GM19395 (cell line): ENCODE data around the gene ACSM5.
"Not testable (repeated sequence)": the region's sequence is repeated elsewhere in the genome, so short reads cannot be mapped to it uniquely, and the experiment has no call there.

Experiments used
- ATAC-seq: cut with Tn5 transposase; IDR thresholded peaks from one replicate; pipeline ENCODE4 v1.9.1; 2021; ENCODE audit warnings: mild to moderate bottlenecking, moderate library complexity; ENCODE audit not compliant: unreplicated experiment

Gene ACSM5

DNA sequence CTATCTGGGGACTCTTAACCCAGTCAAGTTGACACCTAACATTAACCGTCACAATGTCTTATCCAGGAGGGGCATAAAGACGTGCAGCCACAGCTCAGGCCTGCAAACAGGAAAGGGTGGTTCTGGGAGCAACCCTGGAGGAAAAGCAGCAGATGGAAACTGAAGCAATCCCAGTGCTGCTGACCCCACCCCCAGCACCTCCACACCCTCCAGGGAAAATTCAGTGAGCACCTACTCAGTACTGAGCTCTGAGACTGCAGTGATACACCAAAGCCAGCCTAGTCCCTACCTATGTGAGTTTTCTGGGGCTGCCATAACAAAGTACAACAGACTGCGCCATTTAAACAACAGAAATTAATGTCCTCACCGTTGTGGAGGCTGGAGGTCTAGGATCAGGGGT lies 32.5 kb downstream of the ACSM5 start:
- ATAC-seq, result not testable (repeated sequence)

DNA sequence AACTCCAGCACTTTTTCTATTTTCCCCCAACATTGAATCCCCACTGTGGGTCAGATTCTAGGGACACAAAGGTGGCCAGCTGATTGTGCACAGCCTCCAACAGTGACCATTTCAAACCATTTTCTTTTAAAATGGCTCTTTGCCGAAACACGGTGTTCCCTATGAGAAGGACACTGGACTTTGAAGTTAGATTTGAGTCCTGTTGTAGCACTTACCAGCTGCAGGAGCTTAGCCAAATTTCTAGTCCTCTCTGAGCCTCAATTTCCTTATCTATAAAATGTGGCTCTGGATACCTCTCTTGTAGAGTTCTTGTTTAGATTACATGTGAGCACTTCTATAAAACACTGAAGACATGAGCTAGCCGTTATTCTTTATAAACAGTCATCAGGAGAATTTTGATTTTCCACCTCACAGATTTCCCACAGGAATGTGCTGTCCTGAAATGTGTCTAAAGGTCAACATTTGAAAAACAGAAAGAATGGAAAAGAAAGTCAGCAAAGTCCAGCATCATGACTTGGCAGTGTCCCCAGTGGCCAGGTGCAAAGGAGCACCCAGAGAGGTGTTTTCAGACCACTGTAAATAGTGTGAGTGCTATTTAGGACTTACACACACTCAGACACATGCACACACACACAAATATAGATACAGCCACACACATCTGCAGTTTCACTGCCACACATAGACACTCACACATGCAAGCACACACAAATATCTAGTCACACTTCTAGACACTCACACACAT lies 37.5 kb downstream of the ACSM5 start:
- ATAC-seq, result not testable (repeated sequence)

DNA sequence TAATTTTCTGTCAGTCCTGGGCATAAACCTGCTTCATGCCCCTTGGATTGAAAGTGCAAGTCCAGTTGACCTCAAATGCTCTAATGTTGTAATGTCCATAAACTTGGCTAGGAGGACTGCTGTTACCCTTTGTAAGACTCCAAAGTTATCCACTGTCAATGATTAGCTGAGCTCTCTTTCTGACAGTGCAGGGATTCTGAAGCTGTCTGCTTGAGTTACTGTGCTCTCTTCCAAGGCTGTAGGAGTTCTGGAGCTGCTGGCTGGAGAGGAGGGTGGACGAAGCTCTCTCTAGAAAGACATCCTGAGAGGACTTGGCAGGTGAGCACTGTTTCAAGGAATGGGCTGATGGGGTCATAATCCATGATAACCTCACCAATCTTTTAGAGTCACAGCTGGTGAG lies 42.0 kb downstream of the ACSM5 start, which contains the start of gene ACSM2A:
Gene ACSM2A (plus strand): TSS at position 158 of the 400 bp plus-strand sequence. CDS start 8,594 bp downstream, outside the sequence.
- ATAC-seq, result not testable (repeated sequence)

DNA sequence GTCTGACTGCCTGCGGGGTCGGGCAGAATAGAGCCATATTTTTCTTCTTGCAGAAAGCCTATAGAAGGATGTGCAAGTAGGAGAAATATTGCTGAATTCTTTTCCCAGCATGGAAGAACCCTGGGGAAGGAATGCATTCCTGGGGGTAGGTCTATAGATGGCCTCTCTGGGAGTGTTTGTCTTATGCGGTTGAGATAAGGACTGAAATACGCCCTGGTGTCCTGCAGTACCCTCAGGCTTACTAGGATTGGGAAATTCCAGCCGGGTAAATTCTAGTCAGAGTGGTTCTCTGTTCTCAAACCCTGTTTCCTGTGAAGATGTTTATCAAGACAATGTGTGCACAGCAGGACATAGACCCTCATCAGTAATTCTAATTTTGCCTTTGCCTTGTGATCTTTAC lies 44.3 kb downstream of the ACSM5 start:
- not testable (repeated sequence) for ATAC-seq

DNA sequence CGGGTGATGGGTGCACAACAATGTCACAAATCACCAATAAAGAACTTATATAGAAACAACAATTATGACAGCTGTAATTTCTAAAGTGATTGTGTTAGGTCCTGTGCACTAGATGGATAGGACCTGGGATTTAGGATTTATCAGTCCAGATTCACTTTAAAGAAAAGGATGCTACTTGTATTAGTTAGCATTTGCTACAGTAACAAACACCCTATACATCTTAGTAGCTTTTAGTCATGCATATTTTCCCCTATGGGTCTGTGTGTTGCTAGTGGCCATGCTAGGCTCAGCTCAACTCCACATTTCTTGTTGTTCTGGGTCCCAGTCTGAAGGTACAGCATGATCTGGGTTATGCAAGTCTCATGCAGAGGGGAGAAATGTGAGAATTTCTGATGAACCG lies 49.9 kb downstream of the ACSM5 start:
- ATAC-seq, result not testable (repeated sequence)

DNA sequence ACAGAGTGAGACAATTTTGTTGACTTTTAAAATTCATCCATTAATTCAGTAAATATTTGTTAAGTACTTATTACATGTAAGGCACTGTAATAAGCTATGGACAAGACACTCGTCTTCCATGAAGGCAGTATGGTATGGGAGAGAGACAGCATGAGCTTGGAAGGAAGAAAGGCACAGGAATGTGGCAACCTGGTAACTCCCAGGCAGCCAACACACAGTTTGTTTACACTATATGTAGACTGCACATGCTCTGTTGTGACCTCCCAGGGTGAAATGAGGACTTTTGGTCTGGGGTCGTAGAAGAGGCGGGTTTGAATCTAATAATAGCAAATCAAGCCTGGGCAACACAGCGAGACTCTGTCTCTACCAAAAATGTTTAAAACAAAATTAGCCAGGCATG lies 51.0 kb downstream of the ACSM5 start:
- not testable (repeated sequence) for ATAC-seq

- ATAC-seq, result not testable (repeated sequence)
Measured at GRCh38 chr16:20468954-20469353, 59.6 kb downstream of the ACSM5 start.

DNA sequence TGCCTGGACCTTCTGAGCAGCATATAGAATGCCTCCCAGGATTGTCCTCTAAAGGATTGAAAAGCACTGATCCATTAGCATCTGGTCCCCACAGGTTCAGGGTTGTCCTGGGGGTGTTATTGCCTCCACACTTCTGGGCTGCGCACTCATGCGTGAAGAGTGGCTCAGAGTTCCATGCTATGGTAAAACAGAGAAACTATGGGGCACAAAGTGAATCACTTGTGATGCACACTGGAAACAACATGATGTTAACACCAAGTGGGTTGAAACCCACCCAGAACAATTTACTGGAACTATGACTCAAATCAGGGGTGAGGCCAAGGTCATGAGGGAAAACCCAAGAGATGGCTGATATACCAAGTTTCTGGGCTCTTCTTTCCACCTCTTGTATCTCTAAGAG lies 60.6 kb downstream of the ACSM5 start:
- not testable (repeated sequence) for ATAC-seq

DNA sequence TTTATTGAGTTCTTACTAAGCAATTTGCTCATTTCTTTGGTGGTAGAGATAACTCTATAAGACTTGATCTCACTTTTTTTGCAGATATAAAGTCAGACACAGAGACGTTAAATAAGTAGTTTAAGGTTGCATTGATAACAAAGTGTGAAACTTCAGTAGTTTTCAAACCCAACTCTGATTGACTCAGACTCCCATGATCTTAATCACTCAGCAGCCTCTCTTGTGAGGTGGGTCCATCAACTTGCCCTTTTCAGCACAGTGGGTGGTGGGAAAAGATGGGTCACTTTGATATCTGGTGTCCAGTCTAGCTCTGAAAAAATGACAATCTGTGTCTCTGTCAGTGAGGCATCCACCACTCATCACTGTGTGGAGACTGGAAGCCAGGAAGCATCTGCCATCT lies 61.4 kb downstream of the ACSM5 start:
- ATAC-seq, result not testable (repeated sequence)

DNA sequence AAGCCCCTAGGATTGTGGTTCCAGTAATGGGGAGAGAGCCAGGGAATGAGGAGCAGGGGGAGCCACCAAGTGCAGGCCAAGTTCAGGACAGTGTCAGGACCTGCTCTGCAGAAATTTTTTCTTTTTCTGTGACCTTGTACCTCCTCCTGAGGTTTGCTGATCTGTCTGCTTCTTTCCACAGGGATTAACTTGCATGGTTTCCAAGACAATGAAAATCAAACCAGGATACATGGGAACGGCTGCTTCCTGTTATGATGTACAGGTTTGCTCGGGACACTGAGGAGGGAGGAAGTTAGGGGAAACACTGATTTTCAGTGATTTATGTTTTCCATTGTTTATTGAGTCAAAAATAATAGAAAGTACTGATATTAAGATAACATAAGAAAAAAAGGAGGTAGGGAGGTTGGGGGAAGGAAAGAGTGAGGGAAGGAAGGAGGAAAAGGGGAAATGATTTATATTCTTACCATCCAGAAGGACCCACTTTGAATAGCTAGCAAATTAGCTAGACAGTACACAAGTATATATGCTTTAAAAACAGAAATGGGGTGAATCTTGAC lies 67.9 kb downstream of the ACSM5 start:
- not testable (repeated sequence) for ATAC-seq

DNA sequence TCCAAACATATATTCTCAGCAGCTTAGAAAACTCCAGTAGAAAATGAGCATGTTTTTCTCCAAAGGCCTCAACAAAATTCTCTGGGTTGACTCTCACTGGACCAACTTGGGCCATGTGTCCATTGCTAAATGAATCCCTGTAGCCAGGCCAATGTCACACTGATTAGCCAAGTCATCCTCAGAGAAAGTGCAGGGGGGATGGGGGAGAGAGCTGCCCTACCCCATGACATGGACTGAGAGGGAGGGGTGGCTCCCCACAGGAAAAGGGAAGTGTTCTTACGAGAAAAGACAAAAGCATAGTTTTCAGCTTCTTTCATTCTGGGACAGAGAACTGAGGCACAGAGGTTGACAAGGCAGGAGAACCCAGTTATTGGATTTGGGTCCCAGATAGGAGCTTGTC lies 74.7 kb downstream of the ACSM5 start:
- ATAC-seq, result not testable (repeated sequence)

DNA sequence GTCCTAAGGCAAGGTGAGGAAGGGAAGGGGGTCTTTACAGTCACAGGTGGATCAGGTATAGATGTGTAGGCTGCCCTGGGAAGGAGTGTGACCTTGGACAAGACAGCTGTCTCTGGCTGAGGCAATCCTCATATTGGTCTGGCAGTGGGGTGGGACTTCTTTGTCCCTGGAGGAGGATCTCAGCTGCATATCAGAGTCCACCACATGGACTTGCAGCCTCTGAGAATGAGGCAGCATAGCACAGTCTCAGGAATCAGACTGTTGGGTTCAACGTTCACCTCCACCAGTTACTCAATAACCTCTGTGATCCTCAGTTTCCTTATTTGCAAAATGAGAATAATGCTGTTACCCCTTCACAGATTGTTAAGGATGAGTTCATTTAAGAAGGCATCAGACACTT lies 75.4 kb downstream of the ACSM5 start:
- ATAC-seq, result no peak

GRCh38 chr16:20485408-20485807 lies 76.1 kb downstream of the ACSM5 start:
- ATAC-seq, result no peak
